COLO668 (cell line): Measurements from ENCODE around the gene RBM26.

Experiments
- DNase-seq: peaks from one replicate; lab custom pipeline; 2025; ENCODE audit not compliant: unreplicated experiment; lab: John Stamatoyannopoulos, UW

The RBM26 gene, protein sequence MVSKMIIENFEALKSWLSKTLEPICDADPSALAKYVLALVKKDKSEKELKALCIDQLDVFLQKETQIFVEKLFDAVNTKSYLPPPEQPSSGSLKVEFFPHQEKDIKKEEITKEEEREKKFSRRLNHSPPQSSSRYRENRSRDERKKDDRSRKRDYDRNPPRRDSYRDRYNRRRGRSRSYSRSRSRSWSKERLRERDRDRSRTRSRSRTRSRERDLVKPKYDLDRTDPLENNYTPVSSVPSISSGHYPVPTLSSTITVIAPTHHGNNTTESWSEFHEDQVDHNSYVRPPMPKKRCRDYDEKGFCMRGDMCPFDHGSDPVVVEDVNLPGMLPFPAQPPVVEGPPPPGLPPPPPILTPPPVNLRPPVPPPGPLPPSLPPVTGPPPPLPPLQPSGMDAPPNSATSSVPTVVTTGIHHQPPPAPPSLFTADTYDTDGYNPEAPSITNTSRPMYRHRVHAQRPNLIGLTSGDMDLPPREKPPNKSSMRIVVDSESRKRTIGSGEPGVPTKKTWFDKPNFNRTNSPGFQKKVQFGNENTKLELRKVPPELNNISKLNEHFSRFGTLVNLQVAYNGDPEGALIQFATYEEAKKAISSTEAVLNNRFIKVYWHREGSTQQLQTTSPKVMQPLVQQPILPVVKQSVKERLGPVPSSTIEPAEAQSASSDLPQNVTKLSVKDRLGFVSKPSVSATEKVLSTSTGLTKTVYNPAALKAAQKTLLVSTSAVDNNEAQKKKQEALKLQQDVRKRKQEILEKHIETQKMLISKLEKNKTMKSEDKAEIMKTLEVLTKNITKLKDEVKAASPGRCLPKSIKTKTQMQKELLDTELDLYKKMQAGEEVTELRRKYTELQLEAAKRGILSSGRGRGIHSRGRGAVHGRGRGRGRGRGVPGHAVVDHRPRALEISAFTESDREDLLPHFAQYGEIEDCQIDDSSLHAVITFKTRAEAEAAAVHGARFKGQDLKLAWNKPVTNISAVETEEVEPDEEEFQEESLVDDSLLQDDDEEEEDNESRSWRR

DNA sequence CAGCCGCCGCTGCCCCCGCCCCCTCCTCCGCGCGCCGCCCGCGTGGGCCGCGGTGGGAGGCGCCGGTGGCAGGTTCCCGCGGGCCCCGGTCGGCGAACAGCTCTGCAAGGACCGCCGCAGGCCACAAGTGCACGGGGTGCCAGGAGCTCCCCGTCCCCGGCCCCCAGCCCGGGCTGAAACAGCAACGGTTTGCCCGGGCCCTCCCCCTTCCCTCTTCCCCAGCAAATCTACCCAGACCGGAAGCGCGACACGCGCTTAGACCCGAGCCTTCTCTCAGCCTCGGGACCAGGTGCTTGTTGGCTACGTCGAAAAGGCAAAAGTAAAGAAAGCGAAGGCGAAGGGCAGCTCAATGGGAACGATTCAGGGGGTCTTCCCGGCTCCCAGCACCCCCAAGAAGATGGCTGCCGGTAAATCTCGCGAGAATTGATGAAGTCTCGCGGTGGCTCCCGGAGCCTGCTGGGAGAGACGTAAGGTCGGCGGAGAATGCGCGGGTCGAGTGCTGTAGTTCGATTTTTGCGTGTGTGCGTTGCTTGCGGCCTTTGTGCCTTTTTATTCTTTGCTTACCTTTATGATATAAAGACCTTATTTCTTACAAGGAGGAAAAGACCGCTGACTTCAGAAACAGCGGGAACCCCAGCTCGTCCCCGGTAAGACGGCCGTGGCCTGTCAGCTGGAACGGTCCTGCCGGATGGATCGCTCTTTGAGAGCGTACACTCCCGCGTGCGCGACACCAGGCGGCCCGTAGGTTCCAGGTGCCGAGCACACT, at the start of gene RBM26:
Gene RBM26, minus strand, starts transcription at position 425 of the 766 bp plus-strand sequence. CDS start 481 bp downstream, outside the sequence.
- DNase-seq: peak; percentile 99

DNA sequence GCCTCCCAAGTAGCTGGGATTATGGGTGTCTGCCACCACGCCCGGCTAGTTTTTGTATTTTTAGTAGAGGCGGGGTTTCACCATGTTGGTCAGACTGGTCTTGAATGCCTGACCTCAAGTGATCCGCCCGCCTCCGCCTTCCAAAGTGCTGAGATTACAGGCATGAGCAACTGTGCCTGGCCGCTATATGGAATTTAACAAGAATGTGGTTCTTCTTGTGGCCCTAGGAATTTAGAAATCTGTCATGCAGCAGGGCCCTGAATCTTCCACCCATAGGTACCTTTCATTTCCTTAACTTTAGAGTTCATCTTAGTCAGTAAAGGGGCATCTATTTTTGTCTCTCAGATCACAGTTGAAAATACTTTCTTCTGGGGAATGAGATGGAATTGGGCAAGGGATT, 49.3 kb upstream of the RBM26 start:
- no peak for DNase-seq

DNA sequence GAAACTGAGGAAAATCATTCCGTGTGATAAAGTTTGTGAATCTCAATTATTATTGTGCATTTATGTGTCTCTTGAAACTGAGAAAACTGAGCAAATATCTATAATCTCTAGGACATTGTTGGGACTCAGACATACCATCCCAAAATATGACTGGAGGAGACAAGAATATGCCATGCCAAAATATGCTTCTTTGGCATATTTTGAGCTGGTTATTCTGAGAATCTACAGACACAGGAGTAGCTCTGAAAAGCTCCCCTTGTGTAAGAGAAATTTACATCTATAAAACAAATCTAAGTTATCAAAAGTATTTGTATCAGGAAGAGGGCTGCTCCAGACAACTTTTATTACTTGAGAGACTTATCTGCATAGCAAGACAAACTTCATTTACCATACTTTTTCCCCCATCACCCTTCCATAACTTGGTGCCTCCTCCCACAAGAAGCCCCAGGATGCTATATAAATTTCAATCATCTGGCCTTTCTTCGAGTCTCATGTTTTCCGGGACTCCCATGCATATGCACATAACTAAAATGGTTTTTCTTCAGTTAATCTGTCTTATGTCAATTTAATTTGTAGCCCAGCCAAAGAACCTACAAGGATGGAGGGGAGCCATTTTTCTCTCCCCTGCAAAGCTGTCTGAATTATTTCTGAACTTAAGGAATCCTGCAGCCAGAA, 46.3 kb upstream of the RBM26 start:
- DNase-seq: no peak

DNA sequence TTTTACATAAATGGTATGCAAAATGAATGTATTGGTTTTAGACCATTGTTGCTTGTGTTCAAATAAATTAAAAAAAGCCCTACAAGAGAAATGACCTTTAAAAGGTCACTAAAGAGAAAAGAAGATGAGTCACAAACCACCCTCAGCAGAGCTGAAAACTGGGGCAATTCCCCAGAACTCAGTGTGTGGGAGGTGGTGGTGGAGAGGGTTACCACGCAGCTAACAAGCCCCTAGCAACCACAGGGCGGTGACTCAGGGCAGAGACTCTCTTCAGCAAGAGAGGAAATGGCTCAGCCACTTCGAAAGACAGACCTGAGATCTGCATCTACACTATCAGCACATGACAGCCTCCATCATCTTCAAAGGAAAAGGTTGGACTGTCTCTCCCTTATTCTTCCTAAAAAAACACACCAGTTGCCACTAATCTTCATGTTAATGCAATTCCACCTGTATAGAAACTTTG, 45.5 kb upstream of the RBM26 start:
- DNase-seq: no peak

DNA sequence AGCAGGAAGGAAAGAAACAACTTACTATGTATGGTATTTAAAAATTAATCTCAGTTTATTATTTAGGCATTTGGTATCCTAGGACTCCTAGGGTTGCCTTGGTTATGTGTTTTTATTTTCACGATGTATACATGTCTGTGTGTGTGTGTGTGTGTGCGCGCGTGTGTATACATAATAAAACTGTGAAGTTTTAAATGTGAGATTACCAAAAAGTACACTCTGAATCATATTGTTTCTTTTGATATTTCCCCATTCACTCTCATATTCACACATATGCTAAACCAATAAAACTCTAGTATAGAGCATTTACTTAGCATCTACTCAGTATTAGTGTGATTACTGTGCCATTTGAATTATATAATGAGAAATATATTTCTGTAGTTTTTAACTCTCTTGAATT, 44.1 kb upstream of the RBM26 start:
- DNase-seq: no peak

DNA sequence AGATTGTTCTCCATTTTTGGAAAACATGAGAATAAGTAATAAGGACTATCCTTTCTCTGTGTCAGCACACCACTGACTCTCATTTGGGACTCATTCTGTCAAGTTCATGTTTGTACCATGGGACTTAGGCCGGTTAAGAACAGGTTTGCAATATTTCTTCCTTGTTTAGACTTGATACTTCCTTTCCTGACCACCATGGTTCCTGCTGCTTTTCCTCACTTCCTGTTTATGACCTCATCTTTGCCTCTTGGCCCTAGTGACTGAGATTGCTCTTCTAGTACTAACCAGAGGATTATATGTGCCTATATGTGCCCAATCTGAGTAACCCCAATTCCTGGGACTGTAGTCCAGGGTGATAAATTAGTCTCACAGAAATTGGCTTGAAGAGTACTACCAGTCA, 42.4 kb upstream of the RBM26 start:
- DNase-seq: no peak

DNA sequence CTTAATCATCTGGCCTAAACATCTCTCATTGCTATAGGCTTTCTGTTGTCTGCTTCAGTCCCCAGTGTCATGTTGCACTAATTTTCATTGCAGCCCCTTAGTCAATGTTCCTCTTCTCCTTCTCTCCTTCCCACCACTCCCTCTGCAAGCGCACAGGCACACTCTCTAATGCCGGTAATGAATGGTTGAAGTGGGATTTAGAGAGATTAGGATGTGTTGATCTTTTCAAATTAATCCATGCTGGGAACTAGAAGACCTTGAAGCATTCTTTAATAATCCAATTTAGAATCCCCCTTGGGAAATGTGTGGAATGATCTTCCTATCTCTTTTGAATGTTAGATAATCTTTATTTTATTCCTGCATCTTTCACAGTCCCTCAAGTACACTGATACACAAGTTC, 41.7 kb upstream of the RBM26 start:
- no peak for DNase-seq

DNA sequence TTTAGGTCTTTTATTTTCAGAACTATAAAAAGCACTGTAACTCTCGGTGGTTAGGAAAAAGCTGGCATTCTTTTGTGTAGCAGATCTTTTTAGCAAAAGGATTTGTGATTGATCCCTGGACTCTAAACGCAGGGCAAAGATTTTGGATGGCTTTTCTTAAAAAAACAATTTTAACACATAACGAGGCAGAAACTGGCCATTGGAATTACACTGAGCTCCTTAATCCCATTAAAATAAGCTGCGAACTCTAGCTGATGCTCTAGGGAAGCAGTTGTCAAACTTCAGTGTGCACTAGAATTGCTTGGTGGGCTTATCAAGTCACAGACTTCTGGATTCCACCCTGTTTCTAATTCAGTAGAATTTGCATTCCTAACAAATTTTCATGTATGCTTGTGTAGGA, 41.1 kb upstream of the RBM26 start:
- DNase-seq: no peak

DNA sequence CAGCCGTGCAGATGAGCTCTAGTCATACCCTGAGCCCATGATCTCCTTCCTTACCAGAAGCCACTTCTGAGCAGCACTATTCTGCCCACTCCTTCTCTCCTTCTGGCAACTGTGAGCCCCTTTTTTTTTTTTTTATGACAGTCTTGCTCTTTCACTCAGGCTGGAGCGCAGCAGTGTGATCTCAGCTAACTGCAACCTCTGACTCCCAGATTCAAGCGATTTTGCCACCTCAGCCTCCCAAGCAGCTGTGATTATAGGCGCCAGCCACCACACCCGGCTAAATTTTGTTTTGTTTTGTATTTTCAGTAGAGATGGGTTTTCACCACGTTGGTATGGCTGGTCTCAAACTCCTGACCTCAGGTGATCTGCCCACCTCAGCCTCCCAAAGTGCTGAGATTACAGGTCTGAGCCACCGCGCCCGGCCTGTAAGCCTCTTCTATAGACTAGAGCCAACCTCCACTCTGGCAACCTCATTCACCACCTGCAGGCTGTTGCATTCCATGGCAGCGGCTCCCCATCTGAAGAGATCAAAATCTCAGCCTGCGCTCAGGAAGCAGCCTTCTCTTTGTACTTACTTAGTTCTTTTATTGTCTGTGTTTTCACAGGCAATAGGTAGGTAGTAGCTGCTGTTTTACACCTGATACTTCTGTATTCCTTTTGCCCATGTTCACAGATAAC, 40.1 kb upstream of the RBM26 start:
- DNase-seq: no peak

DNA sequence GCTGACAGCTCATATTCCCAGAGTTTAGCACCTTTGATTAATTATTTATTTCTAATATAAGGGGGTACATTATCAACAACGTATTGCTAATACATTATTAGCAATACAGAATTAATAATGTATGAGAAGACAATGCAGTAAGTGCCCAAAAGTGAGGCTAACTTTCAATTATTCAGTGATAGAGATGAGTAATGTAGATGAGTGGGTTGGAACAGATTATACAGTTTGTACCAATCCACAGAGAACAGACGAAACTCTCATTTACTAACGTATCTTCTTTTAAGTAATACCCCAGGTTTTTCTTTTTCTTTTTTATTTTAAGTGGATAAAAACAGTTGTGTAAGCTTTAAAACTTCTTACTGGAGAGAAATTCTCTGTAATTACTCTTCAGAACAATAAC, 36.7 kb upstream of the RBM26 start:
- DNase-seq: no peak

DNA sequence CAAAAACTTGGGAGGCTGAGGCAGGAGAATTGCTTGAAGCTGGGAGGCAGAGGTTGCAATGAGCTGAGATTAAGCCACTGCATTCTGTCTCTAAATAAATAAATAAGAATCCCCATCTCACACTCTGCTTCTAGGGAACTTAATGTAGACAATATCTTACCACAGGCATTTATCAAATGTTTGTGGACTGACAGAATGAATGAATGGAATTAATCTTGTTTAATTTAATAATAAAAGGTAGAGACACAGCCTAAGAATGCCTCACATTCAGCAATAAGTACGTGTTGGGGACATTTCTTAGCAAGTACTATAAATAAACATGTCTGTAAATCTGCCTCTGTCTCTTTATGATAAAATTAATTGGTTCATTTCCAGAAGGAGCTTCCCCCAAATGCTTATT, 36.2 kb upstream of the RBM26 start:
- DNase-seq: no peak

DNA sequence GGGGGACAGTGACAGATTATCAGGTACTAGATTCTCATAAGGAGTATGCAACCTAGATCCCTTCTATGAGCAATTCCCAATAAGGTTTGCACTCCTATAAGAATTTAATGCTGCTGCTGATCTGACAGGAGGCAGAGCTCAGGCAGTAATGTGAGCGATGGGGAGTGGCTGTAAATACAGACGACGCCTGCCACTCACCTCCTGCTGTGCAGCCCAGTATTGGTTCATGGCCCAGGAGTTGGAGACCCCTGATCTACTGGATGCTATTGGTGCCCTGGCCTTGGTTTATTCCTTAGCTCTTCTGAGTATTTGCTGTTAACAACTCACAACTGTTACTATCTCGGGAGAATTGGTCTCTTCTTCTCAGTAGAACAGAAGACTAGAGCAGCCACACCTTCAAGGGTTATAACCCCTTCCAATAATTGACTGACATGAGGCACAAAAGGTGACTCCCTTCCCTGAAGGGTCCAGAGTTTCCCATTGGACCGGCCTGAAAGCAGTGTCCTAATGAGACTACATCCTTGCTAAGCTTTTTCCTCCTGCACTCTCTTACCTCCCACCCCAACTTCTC, 35.0 kb upstream of the RBM26 start:
- peak; percentile 46 for DNase-seq

DNA sequence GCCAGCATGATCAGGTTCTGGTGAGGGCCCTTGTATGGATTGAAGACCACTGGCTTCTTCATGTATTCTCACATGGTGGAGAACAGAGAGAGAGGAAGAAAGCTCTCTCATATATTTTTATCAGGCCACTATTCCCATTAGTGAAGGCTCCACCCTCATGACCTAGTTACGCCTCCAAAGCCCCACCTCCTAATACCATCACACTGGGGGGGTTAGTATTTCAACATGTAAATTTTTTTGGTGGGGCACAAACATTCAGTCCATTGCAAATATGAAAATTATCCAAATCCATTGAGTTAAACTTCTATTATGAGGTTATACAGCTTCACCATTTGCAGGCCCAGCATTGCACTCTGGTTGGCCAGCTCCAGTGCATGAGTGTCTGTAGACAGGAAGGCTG, 33.2 kb upstream of the RBM26 start:
- DNase-seq: no peak

DNA sequence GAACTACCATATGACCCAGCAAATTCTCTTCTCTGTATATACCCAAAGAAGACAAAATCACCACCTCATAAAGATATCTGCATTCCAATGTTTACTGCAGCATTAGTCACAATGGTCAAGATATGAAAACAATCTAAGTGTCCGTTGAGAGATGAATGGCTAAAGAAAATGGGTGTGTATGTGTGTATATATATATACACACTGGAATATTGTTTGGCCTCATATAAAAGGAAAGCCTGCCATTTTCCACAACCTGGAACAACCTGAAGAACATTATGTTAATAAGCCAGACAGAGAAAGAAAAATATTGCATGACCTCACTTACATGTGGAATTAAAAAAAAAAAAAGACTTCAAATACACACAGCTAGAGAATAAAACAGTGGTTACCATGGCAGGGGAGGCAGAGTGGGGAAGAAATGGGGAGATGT, 29.5 kb upstream of the RBM26 start:
- DNase-seq: no peak

DNA sequence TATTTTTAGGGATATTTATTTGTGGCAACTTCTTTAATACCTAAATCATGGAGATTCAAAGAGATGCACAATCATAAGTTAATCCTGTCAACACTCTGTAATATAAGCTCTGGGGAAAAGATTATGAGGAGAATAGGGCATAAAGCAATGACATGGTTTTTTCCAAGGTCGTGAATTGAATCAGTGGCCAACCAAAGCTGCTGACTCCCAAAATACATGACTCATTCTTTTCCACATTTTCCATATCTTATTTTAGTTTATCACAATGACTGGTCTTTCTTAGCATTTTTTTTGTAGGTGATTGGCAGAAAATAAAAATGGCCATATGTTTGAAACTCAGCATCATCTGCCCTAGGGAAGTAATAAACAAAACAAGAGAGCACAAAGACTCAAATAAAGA, 28.5 kb upstream of the RBM26 start:
- DNase-seq: no peak

DNA sequence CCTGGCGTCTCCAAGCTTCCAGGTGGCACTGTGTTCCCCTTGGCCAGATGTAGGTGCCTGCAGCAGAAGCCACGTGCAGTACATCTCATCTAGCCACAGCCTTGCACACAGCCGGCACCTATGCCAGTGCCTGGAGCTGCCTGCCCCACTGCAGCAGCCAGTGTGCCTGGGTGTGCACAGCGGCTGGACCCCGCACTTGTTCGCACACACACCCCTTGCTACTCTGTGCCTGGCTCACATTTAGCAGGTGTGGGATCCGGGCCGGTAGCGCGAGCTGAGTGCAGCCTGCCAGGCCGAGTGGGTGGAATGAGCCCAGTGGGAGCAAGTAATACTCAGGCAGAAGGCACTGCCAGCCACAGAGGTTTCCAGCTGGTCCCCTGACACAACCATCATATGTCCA, 26.9 kb upstream of the RBM26 start:
- DNase-seq: no peak

DNA sequence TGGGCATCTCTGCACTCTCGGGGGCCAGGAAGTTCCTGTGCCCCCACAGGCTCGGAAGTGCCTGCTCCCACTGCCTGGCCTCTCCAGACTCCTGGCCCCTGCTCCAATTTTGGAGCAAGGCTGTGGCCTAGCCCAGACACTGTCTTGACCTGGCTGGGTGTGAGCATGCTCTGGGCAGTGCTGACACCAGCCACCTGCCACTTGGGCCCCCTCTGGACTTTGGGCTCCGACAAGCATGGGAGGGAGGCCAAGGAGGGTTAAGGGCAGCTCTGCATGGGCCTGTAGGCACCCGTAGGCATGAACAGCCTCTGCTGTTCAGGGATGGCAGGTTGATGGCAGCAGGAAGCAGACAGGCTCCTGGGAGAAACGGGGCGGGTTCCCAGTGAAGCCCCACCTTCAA, 26.0 kb upstream of the RBM26 start:
- DNase-seq: no peak

DNA sequence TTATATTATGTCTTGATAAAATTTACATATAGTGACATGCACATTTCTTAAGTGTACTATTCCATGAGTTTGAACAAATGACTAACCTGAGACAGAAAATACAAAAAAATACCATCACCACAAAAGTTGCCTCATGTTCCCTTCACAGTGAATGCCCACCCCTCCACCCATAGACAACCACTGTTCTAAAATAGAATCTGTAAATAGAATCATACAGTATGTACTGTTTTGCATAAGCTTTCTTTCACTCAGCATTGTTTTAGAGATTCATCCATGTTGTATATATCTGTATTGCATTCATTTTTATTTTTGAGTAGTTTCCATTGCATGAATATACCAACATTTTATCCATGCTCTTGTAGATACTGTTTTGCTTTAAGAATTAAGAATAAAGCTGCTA, 23.3 kb upstream of the RBM26 start:
- DNase-seq: no peak

DNA sequence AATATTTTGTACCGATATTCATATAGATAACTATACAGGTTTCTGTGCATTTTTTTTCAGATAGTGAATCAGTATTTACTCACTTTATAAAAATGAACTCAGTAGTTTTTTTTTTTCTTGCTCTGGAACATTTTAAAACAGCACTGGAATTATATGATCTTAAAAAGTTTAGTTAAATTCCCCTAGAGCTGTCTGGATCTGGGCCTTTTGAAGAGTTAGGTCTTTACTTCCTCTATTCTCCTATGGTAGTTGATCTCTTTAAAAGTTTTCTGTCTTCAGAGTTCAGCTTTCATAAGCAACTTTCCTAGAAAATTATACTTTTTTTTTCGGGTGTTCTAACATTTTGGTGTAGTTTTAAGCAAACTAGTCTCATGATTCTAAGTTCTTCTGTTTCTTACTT, 21.8 kb upstream of the RBM26 start:
- no peak for DNase-seq

DNA sequence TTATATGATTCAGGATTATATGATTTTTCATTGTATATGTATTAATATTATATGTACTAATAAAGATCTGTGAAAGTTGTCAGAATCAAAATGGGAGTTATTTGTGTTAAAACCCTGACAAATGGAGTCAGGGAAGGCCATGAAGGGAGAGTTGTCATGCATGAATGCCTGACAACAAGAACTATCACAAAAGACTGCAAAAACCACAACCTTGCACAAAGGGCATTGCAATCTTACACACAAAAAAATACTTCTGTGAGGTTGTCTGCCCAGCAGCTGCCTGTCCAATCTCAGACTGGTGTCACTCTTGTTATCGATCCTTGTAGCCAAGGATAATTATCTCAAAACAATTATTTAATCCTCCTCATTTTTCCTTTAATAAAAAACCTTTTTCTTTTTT, 21.2 kb upstream of the RBM26 start:
- DNase-seq: no peak
